HG03342 (cell line): ENCODE measurements around the gene RPL18.
"Not testable (repeated sequence)": the region's sequence is repeated elsewhere in the genome, so short reads cannot be mapped to it uniquely, and the experiment has no call there.

ENCODE experiments used
- ATAC-seq: cut with Tn5 transposase; IDR thresholded peaks from one replicate; pipeline ENCODE4 v1.9.1; 2021; ENCODE audit warnings: mild to moderate bottlenecking, moderate library complexity; ENCODE audit not compliant: unreplicated experiment

RPL18 gene

DNA sequence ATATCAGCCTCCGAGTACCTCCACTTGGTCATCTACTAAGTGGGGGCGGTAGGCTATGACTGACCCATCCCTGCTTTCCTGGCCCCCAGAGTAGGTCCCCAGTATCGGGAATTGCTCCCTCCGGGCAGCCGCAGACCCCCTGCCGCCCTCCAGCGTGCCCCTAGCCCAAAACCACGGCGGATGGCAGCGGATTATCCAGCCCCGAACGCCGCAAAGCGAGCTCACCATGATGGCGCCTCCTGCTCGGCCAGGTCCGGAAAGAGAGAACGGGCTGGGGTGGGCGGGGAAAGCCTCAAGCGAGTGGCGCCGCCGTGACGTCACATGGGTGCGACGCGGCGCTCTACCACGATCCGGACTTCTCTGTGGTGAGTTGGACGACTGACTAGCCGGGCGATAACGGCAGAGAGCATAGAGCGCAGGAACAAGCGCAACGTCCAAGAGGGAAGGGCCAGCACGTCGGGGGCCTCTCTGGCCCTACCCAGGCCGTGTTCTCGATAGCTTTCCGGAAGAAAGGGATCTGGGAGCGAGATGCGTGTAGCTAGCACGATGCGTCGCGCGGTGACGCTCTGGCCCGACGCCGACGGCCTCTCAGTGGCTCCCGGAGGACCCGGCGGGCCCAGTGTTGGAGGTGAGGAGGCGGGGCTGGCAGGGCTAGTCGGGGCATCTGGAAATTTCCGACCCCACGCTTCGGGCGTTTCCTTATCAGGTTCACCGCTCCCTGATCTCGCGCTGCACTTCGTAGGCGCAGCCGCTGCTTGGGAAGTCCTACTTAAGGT lies at the start of gene RPL18, which contains the start of gene SPHK2:
TSS of gene RPL18 (minus strand) at position 263 of the 776 bp plus-strand sequence. CDS start at position 228, 35 bp downstream.
TSS of gene SPHK2 (plus strand) at position 591 of the 776 bp plus-strand sequence. CDS start 1,009 bp downstream, outside the sequence.
- peak; percentile 71 for ATAC-seq

DNA sequence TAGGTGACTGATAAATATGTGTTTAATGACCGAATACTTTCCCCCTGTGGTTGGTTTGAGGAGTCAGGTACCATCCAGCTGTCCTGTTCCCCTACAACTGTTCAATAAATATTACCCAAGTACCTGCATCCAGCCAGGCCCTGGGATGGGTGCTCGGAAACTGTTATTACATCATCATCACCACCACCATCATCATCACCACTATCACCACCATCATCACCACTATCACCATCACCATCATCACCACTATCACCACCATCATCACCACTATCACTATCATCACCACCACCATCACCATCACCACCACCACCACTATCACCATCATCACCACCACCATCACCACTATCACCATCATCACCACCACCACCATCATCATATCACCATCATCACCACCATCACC lies 49.8 kb upstream of the RPL18 start:
- no peak for ATAC-seq

GRCh38 chr19:48668332-48668731 lies 49.4 kb upstream of the RPL18 start:
- ATAC-seq, result no peak

DNA sequence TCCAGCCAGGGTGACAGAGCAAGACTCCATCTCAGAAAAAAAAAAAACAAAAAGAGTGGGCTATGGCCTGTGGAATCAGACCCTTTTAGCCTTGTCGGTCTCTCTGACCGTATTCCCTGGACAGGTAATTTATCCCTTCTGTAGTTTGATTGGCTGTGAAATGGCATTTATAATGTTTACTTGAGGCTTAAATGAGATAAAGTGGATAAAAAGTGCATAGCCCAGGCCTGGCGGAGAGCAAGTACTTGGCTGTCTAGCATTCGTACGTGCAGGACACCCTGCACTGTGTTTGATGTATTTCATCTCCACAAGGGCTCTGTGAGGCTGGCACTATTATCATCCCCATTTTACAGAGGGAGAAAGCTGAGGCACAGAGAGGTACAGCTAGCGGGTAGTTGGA lies 46.8 kb upstream of the RPL18 start:
- ATAC-seq, result no peak

- no peak for ATAC-seq
Measured at GRCh38 chr19:48664476-48664875, 45.5 kb upstream of the RPL18 start.

GRCh38 chr19:48663667-48664066 lies 44.7 kb upstream of the RPL18 start:
- no peak for ATAC-seq

DNA sequence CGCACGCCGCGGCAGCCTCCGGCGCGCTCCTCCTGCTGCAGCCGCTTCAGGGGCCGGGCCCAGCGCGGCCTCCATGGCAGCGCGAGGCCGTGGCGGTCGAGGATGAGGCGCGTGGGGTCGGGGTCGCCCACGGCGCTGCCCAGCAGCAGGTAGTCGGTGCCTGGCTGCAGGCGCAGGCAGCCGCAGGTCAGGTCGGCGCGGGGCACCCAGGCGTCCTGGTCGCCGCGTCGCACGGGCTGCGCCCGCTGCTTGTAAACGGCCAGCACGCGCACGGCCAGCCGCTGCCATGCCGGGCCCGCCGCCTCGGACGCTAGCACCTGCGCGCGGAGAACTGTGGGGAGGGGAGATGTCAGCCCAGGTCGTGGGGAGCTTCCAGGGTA lies 42.7 kb upstream of the RPL18 start:
- ATAC-seq, result no peak

DNA sequence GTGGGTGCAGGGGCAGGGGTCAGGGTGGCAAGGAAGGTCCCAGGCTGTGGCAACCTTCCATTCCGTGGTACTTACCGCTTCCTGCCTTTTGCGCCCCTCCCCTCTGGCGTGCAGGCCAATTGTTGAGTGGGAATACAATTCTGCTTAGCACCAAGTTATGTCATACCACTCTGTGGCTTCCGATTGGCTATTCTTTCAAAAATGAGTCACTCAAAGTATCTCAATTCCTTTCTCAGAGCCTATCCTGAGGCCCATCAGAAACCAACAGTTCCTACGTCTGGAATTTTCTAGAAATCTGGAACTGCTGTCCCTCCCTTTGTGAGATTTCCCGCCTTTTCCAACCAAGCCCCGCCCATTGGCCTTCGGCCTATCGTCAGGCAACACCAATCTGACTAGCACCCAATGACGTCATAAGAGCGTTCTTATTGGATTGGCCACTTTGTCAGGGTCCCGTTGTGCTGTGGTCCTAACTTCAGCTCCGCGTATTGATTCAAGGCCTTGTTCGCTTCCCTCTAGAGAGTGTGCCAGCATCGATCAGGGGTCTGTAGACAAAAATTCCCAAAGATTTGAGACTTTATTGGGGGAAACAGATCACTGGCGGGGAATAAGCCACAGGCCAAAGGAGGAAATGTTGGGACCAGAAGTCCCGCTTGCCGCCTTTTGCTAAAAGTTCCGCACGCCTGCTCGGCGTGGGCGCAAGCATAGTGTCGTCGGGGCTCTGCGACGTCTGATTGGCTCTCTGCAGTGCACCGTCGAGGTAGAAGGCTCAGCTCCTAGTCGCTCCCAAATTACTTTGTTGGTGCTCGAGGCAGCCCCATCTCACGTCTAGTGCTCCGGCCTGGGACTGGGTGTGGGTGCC lies 42.1 kb upstream of the RPL18 start:
- peak; percentile 69 for ATAC-seq

GRCh38 chr19:48659768-48660167 lies 40.8 kb upstream of the RPL18 start:
- no peak for ATAC-seq

DNA sequence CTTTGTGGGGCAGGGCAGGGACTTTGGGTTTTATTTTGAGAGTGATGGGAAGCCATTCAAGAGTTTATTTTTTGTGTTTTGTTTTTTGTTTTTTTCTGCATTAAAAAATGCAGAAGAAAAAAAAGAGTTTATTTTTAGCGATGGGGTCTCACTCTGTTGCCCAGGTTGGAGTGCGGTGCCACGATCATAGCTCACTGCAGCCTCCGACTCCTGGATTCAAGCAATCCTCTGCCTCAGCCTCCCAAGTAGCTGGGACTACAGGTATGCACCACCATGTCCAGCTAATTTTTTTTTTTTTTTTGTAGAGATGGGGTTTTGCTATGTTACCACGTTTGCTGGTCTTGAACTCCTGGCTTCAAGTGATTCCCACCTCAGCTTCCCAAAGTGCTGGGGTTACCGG lies 39.5 kb upstream of the RPL18 start:
- no peak for ATAC-seq

GRCh38 chr19:48657828-48658227 lies 38.9 kb upstream of the RPL18 start:
- not testable (repeated sequence) for ATAC-seq

DNA sequence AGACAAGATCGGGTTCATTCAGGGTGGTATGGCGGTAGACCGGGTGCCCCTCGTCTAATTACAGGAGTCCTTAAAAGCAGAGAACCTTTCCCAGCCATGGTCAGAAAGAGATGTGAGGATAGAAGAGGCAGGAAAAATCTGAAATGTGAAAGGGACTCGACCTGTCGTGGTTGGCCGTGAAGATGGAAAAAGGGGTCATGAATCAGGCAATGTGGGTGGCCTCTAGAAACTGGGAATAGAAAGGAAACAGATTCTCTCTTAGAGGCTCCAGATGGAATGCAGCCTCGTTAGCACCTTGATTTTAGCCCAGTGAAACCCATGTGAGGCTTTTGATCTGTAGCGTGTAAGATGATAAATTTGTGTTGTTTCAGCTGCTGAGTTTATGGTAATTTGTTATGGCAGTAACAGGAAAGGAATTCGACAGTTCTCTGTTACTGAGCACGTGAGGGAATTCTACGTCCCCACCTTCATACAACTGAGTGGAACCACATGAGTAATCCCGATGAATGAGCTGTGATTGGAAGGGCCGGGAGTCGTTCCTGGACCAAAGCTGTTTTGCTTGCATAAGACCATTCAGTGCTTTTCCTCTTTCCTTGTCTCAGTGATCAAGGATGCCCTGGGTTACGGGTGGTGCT lies 38.0 kb upstream of the RPL18 start:
- no peak for ATAC-seq

DNA sequence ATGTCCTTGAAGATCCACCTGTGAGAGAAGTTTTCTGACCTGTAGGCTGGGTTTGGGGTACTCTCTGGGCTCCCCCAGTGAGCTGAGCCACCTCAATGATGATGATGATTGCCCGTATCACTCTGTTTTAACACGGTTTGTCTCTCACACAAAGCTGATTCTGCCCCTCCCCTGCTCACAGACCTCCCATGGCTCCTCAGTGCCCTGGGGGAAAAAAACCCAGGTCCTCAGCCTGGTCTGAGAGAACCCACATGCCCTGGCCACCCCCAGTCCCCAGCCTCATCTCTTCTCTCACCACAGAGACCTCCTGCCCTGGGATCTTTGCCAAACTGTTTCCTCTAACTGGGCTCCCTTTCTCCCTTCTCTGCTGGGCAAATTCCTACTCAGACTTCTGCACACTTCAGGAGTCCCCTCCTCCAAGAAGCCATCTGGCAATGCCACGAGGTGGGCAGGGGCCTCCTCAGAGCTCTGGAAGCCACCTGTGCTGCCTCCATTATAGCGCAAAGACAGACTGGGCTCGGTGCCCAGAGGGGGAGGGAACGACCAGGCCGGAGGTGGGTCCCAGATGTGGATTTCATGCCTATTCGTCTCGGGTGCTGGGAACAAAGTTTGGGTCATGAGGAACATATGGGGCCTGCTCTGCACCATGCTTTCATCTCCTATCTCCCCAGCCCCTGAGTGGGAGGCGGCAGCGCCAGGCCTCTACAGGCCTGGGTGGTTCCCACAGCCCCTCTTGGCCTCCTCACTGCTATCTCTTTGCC lies 35.5 kb upstream of the RPL18 start:
- no peak for ATAC-seq

GRCh38 chr19:48651683-48652048 lies 32.7 kb upstream of the RPL18 start:
- ATAC-seq, result no peak

- no peak for ATAC-seq
Measured at GRCh38 chr19:48650974-48651682, 32.1 kb upstream of the RPL18 start.

GRCh38 chr19:48648134-48648533 lies 29.2 kb upstream of the RPL18 start:
- no peak for ATAC-seq

GRCh38 chr19:48646722-48647216 lies 27.8 kb upstream of the RPL18 start:
- ATAC-seq, result no peak

GRCh38 chr19:48646001-48646721 lies 27.2 kb upstream of the RPL18 start, which contains the start of gene CA11:
Gene CA11, minus strand, starts transcription at chr19:48646187. Its CDS starts 555 bp downstream, at chr19:48645632.
- ATAC-seq, result peak; percentile 72

GRCh38 chr19:48645620-48646000 lies 26.6 kb upstream of the RPL18 start:
- ATAC-seq, result no peak
